Stimulated activated CD8-positive, alpha-beta memory T cell treated with anti-CD3 and anti-CD28 coated beads, Interleukin-12 subunit alpha, Interleukin-12 subunit beta, amount 100 ng/mL, for 1 hour (primary cell): ENCODE results near the gene MC4R.

Experiments used
- DNase-seq: peaks from one replicate; pipeline ENCODE4 v3.0.0-alpha.2; 2020; ENCODE audit warnings: low read depth

The MC4R gene

GRCh38 chr18:60327880-60328279 lies 44.7 kb downstream of the MC4R start:
- DNase-seq = no peak

- no peak for DNase-seq
Observed at GRCh38 chr18:60322591-60322990, 50.0 kb downstream of the MC4R start.
